ENCODE measurements around the gene DNAJA2.

DNA sequence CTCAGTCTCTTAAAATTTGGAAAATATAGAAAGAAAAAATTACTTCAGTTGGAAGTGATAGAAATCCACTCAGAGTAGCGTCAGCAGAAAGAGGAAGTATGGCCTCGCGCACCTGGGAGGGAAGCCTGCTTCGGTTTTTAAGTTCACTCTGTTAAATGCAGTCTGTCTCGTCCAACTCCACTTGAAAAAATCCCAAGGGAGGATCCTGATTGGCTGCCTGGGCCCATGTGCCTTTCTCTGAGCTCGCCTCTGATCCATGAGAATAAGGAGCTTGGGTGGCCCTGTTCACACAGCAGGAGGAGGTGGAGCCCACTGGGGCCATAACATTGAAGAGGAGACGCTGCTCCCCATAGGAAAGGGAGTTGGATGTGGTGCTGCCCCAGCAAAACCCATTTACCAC is 40.7 kb downstream of the DNAJA2 start:
- TF ChIP-seq TEAD4 (IDR thresholded peaks at IDR 0.05) = no peak
- no peak for TF ChIP-seq CEBPB (IDR thresholded peaks at IDR 0.05)
- no peak for TF ChIP-seq CREB1 (IDR thresholded peaks at IDR 0.05; ENCODE audit: low read depth)
- TF ChIP-seq EP300 (IDR thresholded peaks at IDR 0.05; ENCODE audit: borderline replicate concordance) = no peak
- TF ChIP-seq, protein P1, sequence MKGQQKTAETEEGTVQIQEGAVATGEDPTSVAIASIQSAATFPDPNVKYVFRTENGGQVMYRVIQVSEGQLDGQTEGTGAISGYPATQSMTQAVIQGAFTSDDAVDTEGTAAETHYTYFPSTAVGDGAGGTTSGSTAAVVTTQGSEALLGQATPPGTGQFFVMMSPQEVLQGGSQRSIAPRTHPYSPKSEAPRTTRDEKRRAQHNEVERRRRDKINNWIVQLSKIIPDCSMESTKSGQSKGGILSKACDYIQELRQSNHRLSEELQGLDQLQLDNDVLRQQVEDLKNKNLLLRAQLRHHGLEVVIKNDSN (IDR thresholded peaks at IDR 0.05) = peak; percentile 64
